ENCODE measurements around the gene FGR. TPM values are rescaled to one million over a fixed set of nuclear protein-coding genes. Genes with fewer than 3 reads are reported as not detected.
"Not testable (repeated sequence)": the region's sequence is repeated elsewhere in the genome, so short reads cannot be mapped to it uniquely, and the experiment has no call there.

FGR gene
- total RNA-seq, 1 donor from 2014 or later = 0.14 TPM

GRCh38 chr1:27661412-27662075 is 26.6 kb upstream of the FGR start:
- intact Hi-C loops (cut with micrococcal nuclease) = loop anchor here (1.0 to 2.0 kb wide), 4 partner anchors 43 to 269 kb away; partner anchors contain the start of gene GPR3

- intact Hi-C loops (cut with micrococcal nuclease) = loop anchor here (1.0 kb wide), 1 partner anchor 27 kb away; no protein-coding TSS in a partner anchor
These were observed 25.4 kb upstream of the FGR start for GRCh38 chr1:27660300-27660835.

- intact Hi-C loops (cut with micrococcal nuclease) = loop anchor here (1.0 kb wide), 1 partner anchor 26 kb away; no protein-coding TSS in a partner anchor
These were observed 24.7 kb upstream of the FGR start for GRCh38 chr1:27659497-27660299.

- intact Hi-C loops (cut with micrococcal nuclease) = no loop called here
These were observed 24.0 kb upstream of the FGR start for GRCh38 chr1:27658951-27659496.

GRCh38 chr1:27656157-27656893 is 21.3 kb upstream of the FGR start:
- intact Hi-C loops (cut with micrococcal nuclease) = no loop called here

- intact Hi-C loops (cut with micrococcal nuclease) = no loop called here
These were observed 20.4 kb upstream of the FGR start for GRCh38 chr1:27655151-27655937.

- intact Hi-C loops (cut with micrococcal nuclease) = no loop called here
These were observed 17.3 kb upstream of the FGR start for GRCh38 chr1:27652111-27652864.

GRCh38 chr1:27650539-27651175 is 15.7 kb upstream of the FGR start:
- intact Hi-C loops (cut with micrococcal nuclease) = no loop called here

GRCh38 chr1:27650171-27650538 is 15.2 kb upstream of the FGR start:
- intact Hi-C loops (cut with micrococcal nuclease) = no loop called here

- intact Hi-C loops (cut with micrococcal nuclease) = no loop called here
These were observed 14.3 kb upstream of the FGR start for GRCh38 chr1:27649306-27649635.

- intact Hi-C loops (cut with micrococcal nuclease) = no loop called here
These were observed 13.8 kb upstream of the FGR start for GRCh38 chr1:27648602-27649305.

GRCh38 chr1:27647328-27647727 is 12.3 kb upstream of the FGR start:
- intact Hi-C loops (cut with micrococcal nuclease) = no loop called here

GRCh38 chr1:27646676-27647075 is 11.7 kb upstream of the FGR start:
- intact Hi-C loops (cut with micrococcal nuclease) = no loop called here

GRCh38 chr1:27645071-27645415 is 10.1 kb upstream of the FGR start:
- intact Hi-C loops (cut with micrococcal nuclease) = no loop called here

GRCh38 chr1:27644369-27645070 is 9.5 kb upstream of the FGR start:
- intact Hi-C loops (cut with micrococcal nuclease) = loop anchor here (1.0 kb wide), 1 partner anchor 19 kb away; no protein-coding TSS in a partner anchor

- intact Hi-C loops (cut with micrococcal nuclease) = loop anchor here (1.0 kb wide), 1 partner anchor 20 kb away; no protein-coding TSS in a partner anchor
These were observed 8.8 kb upstream of the FGR start for GRCh38 chr1:27643600-27644368.

- intact Hi-C loops (cut with micrococcal nuclease) = not testable (repeated sequence)
These were observed 5.5 kb upstream of the FGR start for GRCh38 chr1:27640514-27640913.
